K562 (cell line): Measurements from ENCODE around the gene HDHD3. TPM values are rescaled to one million over a fixed set of nuclear protein-coding genes. Genes with fewer than 3 reads are reported as not detected.

Source experiments
- ARID1B ChIP-seq: fragments of 450-650 bp; IDR thresholded peaks from 2 replicates; pipeline ENCODE4 v1.6.1; 2016; ENCODE audit warnings: antibody characterized with exemption, mild to moderate bottlenecking, inconsistent platforms
- BRF1 ChIP-seq: IDR thresholded peaks from 3 replicates; pipeline ENCODE4 v1.6.1; 2011; ENCODE audit warnings: borderline replicate concordance, mild to moderate bottlenecking; ENCODE audit not compliant: insufficient read length; ENCODE audit errors: extremely low read depth
- C11orf30 ChIP-seq: fragments of 450-650 bp; IDR thresholded peaks from 2 replicates; pipeline ENCODE4 v1.6.1; 2016; ENCODE audit warnings: low read depth, mild to moderate bottlenecking
- CBFA2T2 ChIP-seq: fragments of 450-650 bp; conservative IDR thresholded peaks from 2 replicates; pipeline ENCODE4 v1.6.1; 2017; ENCODE audit warnings: mild to moderate bottlenecking
- HDAC3 ChIP-seq: fragments of 450-650 bp; IDR thresholded peaks from 2 replicates; pipeline ENCODE4 v1.6.1; 2018; ENCODE audit warnings: borderline replicate concordance, mild to moderate bottlenecking, moderate library complexity; ENCODE audit not compliant: partially characterized antibody
- IRF2 ChIP-seq: sonication (generic); formaldehyde crosslinking; IDR thresholded peaks from 2 replicates; pipeline ENCODE4 v1.8.1; 2022; ENCODE audit warnings: mild to moderate bottlenecking, missing genetic modification reagents
- NFRKB ChIP-seq: fragments of 450-650 bp; IDR thresholded peaks from 2 replicates; pipeline ENCODE4 v1.6.1; 2016; ENCODE audit warnings: low read depth
- PHTF2 ChIP-seq: fragments of 250-450 bp; sonication (Bioruptor Pico); IDR thresholded peaks from 2 replicates; pipeline ENCODE4 v1.5.0; 2021; ENCODE audit warnings: mild to moderate bottlenecking
- PPARD ChIP-seq: fragments of 250-450 bp; sonication (Bioruptor Pico); IDR thresholded peaks from 2 replicates; pipeline ENCODE4 v1.8.0; 2022; ENCODE audit warnings: inconsistent platforms, mild to moderate bottlenecking, moderate library complexity
- PRDM10 ChIP-seq: fragments of 450-650 bp; IDR thresholded peaks from 2 replicates; pipeline ENCODE4 v1.6.1; 2018; ENCODE audit not compliant: partially characterized antibody
- TAL1 ChIP-seq: fragments of 450-650 bp; IDR thresholded peaks from 2 replicates; pipeline ENCODE4 v1.6.1; 2016; ENCODE audit warnings: mild to moderate bottlenecking
- TBP ChIP-seq: optimal IDR thresholded peaks from 2 replicates; pipeline ENCODE3; 2011; ENCODE audit warnings: low read depth, low read length, improper control_type of control experiment
- TCF3 ChIP-seq: sonication (generic); formaldehyde crosslinking; IDR thresholded peaks from 2 replicates; pipeline ENCODE4 v1.4.0; 2020; ENCODE audit warnings: mild to moderate bottlenecking, missing genetic modification reagents
- TCFL5 ChIP-seq: fragments of 250-450 bp; sonication (Bioruptor Pico); conservative IDR thresholded peaks from 2 replicates; pipeline ENCODE4 v1.6.1; 2021; ENCODE audit warnings: mild to moderate bottlenecking, moderate library complexity, matching md5 sums
- TRIM28 ChIP-seq: fragments of 450-650 bp; IDR thresholded peaks from 2 replicates; pipeline ENCODE4 v1.6.1; 2017
- ZBTB7A ChIP-seq: IDR thresholded peaks from 2 replicates; pipeline ENCODE4 v1.6.1; 2011; ENCODE audit warnings: low read depth, mild to moderate bottlenecking, low read length, moderate library complexity, borderline replicate concordance; ENCODE audit not compliant: control insufficient read depth
- ZFP36 ChIP-seq: fragments of 150-350 bp; IDR thresholded peaks from 2 replicates; pipeline ENCODE4 v1.6.1; 2018; ENCODE audit warnings: low read length, low read depth; ENCODE audit not compliant: partially characterized antibody
- ZNF318 ChIP-seq, 2 experiments: fragments of 450-650 bp; IDR thresholded peaks; 2 replicates each; pipeline ENCODE4 v1.6.1; 2016; ENCODE audit warnings: mild to moderate bottlenecking in 2 of 2, borderline replicate concordance in 1 of 2, low read depth in 1 of 2, moderate library complexity in 1 of 2
- ZNF436 ChIP-seq: fragments of 250-450, 450-650 bp; sonication (Bioruptor Pico); formaldehyde crosslinking; IDR thresholded peaks from 2 replicates; pipeline ENCODE4 v1.7.0; 2020; ENCODE audit warnings: mild to moderate bottlenecking
- polyA plus RNA-seq, 8 experiments: library from polyadenylated mRNA; depleted of rRNA in 4 of 8; stranded (reverse) in 5 of 8; unstranded in 3 of 8; fragments of >200 nt; fragmentation: Nextera tagmentation in 2 of 8; fragmentation: Illumina TruSeq in 1 of 8; extraction: Ambion mirVana in 2 of 8; extraction: Trizol in 1 of 8; gene quantifications; 2 replicates each; pipeline versions ENCODE4 v1.2.1 to v1.2.3, GENCODE V29; 2011 to 2014; ENCODE audit warnings: inconsistent platforms in 1 of 8, missing spikeins in 1 of 8
- total RNA-seq, 7 experiments: library from RNA; depleted of rRNA in 6 of 7; stranded (reverse); fragments of >200 nt in 6 of 7; fragmentation: Illumina TruSeq in 2 of 7; extraction: Trizol in 2 of 7; gene quantifications; 2 replicates each; pipeline versions ENCODE4 v1.2.1 to v1.2.3, GENCODE V29; 2011 to 2021; ENCODE audit warnings: low replicate concordance in 1 of 7

HDHD3 gene
- total and polyA plus RNA-seq, 9 of the 15 experiments (the other 6 are each of a cell fraction or from before 2014, with no cell fraction given), result 1.1 to 19.1 (median 10.9) TPM

- TF ChIP-seq HDAC3 (no peak), TCFL5 (no peak), TCF3 (CRISPR knock-in tag) (peak; percentile 20; the same call in 1 of the 2 replicates), BRF1 (no peak), TAL1 (peak; percentile 16; the same call in 1 of the 2 replicates), ZNF318 (IDR thresholded peaks at IDR 0.05; ENCODE audit: borderline replicate concordance in 1 of 2, low read depth in 1 of 2) (no peak), C11orf30 (no peak), TBP (peak; percentile 19), TRIM28 (no peak), ZBTB7A (peak; percentile 54; the same call in 1 of the 2 replicates), IRF2 (CRISPR knock-in tag) (no peak), PRDM10 (peak; percentile 91), CBFA2T2 (peak; percentile 57), ZFP36 (no peak), PHTF2 (CRISPR knock-in tag) (no peak), NFRKB (no peak), ZNF436 (no peak), ARID1B (peak; percentile 14; the same call in 1 of the 2 replicates), PPARD (CRISPR knock-in tag) (no peak)
Observed at GRCh38 chr9:113397203-113397631, 20.4 kb upstream of the HDHD3 start (continued).
